Neural cell (in vitro differentiated cells): ENCODE data around the gene PPP1R3D.

Experiments
- EZH2 ChIP-seq: fragments of 200-600, 300-800 bp; shearing (Covaris generic), sonication (generic); IDR thresholded peaks from 2 replicates; pipeline ENCODE4 v1.6.1; 2014; ENCODE audit warnings: antibody characterized with exemption, low read length, borderline replicate concordance, mild to moderate bottlenecking; ENCODE audit not compliant: insufficient read depth, poor library complexity, severe bottlenecking
- MXI1 ChIP-seq: fragments of 450-650 bp; conservative IDR thresholded peaks from 2 replicates; pipeline ENCODE4 v1.6.1; 2014; ENCODE audit warnings: antibody characterized with exemption, mild to moderate bottlenecking; ENCODE audit not compliant: poor library complexity, severe bottlenecking
- POLR2AphosphoS5 ChIP-seq: IDR thresholded peaks from 2 replicates; pipeline ENCODE4 v1.6.1; 2012
- RAD21 ChIP-seq: fragments of 450-650 bp; conservative IDR thresholded peaks from 2 replicates; pipeline ENCODE4 v1.6.1; 2014; ENCODE audit warnings: antibody characterized with exemption, mild to moderate bottlenecking, moderate library complexity
- SMC3 ChIP-seq: fragments of 450-650 bp; conservative IDR thresholded peaks from 2 replicates; pipeline ENCODE4 v1.6.1; 2014; ENCODE audit warnings: antibody characterized with exemption, mild to moderate bottlenecking, moderate library complexity; ENCODE audit not compliant: poor library complexity
- TF ChIP-seq, protein P1 (sequence below): fragments of 450-650 bp; IDR thresholded peaks from 2 replicates; pipeline ENCODE4 v1.5.1; 2014; ENCODE audit warnings: antibody characterized with exemption, mild to moderate bottlenecking, moderate library complexity; ENCODE audit not compliant: poor library complexity, severe bottlenecking

DNA sequence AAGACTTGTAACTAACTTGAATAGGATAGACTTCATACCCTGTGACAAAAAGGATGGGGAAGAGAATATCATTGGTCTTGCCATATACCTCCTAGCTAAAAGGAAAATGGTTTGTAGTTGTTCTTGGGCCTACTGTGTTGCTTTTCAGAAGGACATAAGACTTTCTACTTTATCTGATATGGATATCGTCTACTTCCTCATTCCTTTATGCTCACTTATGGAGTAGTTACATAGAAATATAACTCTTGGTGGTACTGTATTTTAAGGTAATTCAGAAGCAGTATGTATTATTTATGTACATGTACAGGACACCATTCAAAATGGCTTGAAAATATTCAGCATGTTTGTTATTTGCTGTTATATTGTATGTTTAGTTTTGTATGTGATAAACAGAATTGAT, 8.1 kb upstream of the PPP1R3D start:
- TF ChIP-seq, protein P1, sequence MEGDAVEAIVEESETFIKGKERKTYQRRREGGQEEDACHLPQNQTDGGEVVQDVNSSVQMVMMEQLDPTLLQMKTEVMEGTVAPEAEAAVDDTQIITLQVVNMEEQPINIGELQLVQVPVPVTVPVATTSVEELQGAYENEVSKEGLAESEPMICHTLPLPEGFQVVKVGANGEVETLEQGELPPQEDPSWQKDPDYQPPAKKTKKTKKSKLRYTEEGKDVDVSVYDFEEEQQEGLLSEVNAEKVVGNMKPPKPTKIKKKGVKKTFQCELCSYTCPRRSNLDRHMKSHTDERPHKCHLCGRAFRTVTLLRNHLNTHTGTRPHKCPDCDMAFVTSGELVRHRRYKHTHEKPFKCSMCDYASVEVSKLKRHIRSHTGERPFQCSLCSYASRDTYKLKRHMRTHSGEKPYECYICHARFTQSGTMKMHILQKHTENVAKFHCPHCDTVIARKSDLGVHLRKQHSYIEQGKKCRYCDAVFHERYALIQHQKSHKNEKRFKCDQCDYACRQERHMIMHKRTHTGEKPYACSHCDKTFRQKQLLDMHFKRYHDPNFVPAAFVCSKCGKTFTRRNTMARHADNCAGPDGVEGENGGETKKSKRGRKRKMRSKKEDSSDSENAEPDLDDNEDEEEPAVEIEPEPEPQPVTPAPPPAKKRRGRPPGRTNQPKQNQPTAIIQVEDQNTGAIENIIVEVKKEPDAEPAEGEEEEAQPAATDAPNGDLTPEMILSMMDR = no peak
- no peak for TF ChIP-seq POLR2AphosphoS5
- no peak for TF ChIP-seq RAD21
- TF ChIP-seq MXI1 = no peak
- no peak for TF ChIP-seq EZH2
- no peak for TF ChIP-seq SMC3
